ENCODE results near the gene UTP4.

UTP4 gene

DNA sequence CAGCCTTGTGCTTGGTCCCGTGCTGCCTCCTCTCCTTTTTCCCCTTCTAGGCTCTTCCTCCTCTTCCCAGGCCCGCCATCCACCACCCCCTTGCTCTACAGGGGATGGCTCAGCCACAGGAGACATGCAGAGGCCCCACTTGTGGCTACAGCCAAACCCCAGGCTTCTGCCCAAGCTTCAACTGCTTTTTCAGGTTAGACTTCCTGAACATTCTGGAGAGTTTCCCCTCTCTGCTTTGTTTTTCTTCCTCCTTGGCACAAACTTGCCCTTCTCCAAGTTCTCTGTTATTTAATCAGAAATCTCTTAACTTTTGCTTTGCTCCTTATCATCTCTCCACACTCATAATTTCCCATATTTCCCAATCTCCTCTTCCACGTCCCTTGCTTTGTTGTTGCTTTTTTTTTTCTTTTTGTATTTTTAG, 45.3 kb upstream of the UTP4 start:
- Histone ChIP-seq H2AFZ (ENCODE audit: insufficient read depth, low read length, poor library complexity) (no peak overlapping the region), H4K91ac (ENCODE audit: low read depth, low read length) (no peak overlapping the region), H3K4me3 (ENCODE audit: low read depth, low read length) (no peak overlapping the region), H2BK120ac (ENCODE audit: insufficient read depth, low read length, poor library complexity) (no peak overlapping the region), H3K27me3 (ENCODE audit: insufficient read depth, low read length) (no peaks in the 10 kb centered on the region), H4K12ac (ENCODE audit: low read depth, low read length) (no peak overlapping the region), H2BK12ac (ENCODE audit: low read length) (no peak overlapping the region), H3K9ac (ENCODE audit: low read length) (no peak overlapping the region), H3K9me3 (ENCODE audit: insufficient read depth, low read depth, low read length) (no peaks in the 10 kb centered on the region), H3K79me1 (ENCODE audit: low read length) (no peaks in the 10 kb centered on the region), H3K14ac (ENCODE audit: low read length) (no peak overlapping the region), H2BK5ac (ENCODE audit: low read depth, low read length, poor library complexity) (no peak overlapping the region), H3K4me1 (ENCODE audit: control insufficient read depth in 1 of 2, insufficient read depth in 2 of 2, low read length in 2 of 2) (peaks cover 2 to 5% of the 10 kb centered on the region in 2 experiments), H3K4ac (ENCODE audit: low read depth, low read length) (no peak overlapping the region), H3K4me2 (ENCODE audit: low read length) (no peak overlapping the region), H2AK5ac (ENCODE audit: low read length) (no peak overlapping the region), H3K36me3 (ENCODE audit: control insufficient read depth in 1 of 2, insufficient read depth in 2 of 2, low read length in 2 of 2) (no peaks in the 10 kb centered on the region), H3K18ac (ENCODE audit: low read length) (no peak overlapping the region), H3K79me2 (ENCODE audit: control insufficient read depth, insufficient read depth, low read length, poor library complexity) (no peaks in the 10 kb centered on the region), H4K8ac (ENCODE audit: low read depth, low read length) (no peak overlapping the region), H3K27ac (ENCODE audit: low read depth, low read length) (no peak overlapping the region), H3K23ac (ENCODE audit: low read length) (no peak overlapping the region)
- DNase-seq = no peak
- 100% methylated on average over 1 of the region's 3 CpGs for WGBS (ENCODE audit: extremely low coverage, insufficient coverage, insufficient read length)

DNA sequence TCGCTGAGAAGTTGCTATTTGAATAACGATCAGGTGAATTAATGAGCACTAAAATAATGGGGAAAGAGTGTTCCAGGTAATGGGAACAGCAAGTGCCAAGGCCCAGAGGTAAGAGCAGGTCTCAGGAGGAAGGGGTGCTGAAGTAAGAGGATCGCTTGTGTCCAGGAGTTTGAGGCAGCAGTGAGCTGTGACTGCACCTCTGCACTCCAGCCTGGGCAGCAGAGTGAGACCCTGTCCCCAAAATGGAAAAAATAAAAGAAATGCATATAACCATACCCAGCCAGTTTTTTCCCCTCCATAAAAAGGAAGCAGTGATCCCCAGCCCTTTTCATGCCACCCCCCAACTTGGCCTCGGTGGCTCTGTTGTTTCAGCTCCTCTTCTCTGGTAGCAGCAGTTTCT, 43.8 kb upstream of the UTP4 start:
- Histone ChIP-seq H4K8ac (ENCODE audit: low read depth, low read length) (no peak overlapping the region), H2BK5ac (ENCODE audit: low read depth, low read length, poor library complexity) (no peak overlapping the region), H3K27ac (ENCODE audit: low read depth, low read length) (no peak overlapping the region), H3K4me2 (ENCODE audit: low read length) (no peak overlapping the region), H3K27me3 (ENCODE audit: insufficient read depth, low read length) (no peaks in the 10 kb centered on the region), H3K79me1 (ENCODE audit: low read length) (no peaks in the 10 kb centered on the region), H3K18ac (ENCODE audit: low read length) (no peak overlapping the region), H3K36me3 (ENCODE audit: control insufficient read depth in 1 of 2, insufficient read depth in 2 of 2, low read length in 2 of 2) (no peaks in the 10 kb centered on the region), H3K4ac (ENCODE audit: low read depth, low read length) (no peak overlapping the region), H3K14ac (ENCODE audit: low read length) (no peak overlapping the region), H4K91ac (ENCODE audit: low read depth, low read length) (no peak overlapping the region), H3K9ac (ENCODE audit: low read length) (no peak overlapping the region), H2BK120ac (ENCODE audit: insufficient read depth, low read length, poor library complexity) (no peak overlapping the region), H3K4me3 (ENCODE audit: low read depth, low read length) (no peak overlapping the region), H3K4me1 (ENCODE audit: control insufficient read depth in 1 of 2, insufficient read depth in 2 of 2, low read length in 2 of 2) (peaks cover 2 to 5% of the 10 kb centered on the region in 2 experiments), H3K23ac (ENCODE audit: low read length) (no peak overlapping the region), H2AFZ (ENCODE audit: insufficient read depth, low read length, poor library complexity) (no peak overlapping the region), H3K9me3 (ENCODE audit: insufficient read depth, low read depth, low read length) (no peaks in the 10 kb centered on the region), H3K79me2 (ENCODE audit: control insufficient read depth, insufficient read depth, low read length, poor library complexity) (no peaks in the 10 kb centered on the region), H4K12ac (ENCODE audit: low read depth, low read length) (no peak overlapping the region), H2BK12ac (ENCODE audit: low read length) (no peak overlapping the region), H2AK5ac (ENCODE audit: low read length) (no peak overlapping the region)
- DNase-seq = no peak
- no CpG with 5 or more reads among the region's 4 CpGs for WGBS (ENCODE audit: extremely low coverage, insufficient coverage, insufficient read length)

DNA sequence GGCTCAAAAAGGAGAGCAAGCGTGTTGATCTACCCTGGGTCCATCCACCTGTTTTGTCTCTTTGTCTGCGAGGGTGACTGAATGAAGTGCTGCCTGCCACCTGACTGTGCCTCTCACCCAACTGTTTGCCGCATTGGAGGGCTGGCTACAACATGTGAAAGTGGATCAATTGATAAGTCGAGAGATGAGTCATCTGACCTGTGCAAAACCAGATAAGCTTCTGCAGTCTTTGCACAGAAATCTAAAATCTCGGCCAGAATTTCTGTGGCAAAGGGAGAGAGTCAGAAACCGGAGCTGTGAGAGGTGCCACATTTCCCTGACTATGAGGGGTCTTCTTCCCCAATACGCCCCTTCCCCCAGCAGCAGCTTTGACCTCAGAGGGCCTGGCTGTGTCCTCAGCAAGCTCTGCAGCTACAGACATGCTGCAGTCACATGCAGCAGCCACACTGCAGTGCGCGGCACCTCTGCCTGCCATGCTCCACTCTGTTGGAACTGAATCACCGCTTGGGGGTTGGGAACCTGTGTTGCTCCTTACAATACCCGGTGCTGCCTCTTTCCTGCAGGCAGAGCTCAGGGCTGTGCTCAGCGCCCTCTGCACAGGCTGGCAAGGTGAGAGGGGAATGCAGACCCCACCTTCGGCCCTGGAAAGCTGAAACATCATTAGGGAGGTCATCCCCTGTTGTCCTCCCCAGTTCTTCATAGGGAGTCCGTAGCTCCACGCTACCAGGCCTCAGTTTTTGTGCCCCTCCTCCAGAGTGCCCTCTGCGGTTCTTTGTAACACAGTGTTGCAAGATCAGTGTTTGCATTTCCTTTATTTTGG, 43.1 kb upstream of the UTP4 start:
- Histone ChIP-seq H3K18ac (ENCODE audit: low read length) (no peak overlapping the region), H2BK120ac (ENCODE audit: insufficient read depth, low read length, poor library complexity) (no peak overlapping the region), H3K23ac (ENCODE audit: low read length) (no peak overlapping the region), H2AK5ac (ENCODE audit: low read length) (no peak overlapping the region), H2BK12ac (ENCODE audit: low read length) (no peak overlapping the region), H3K79me1 (ENCODE audit: low read length) (no peaks in the 10 kb centered on the region), H3K4ac (ENCODE audit: low read depth, low read length) (no peak overlapping the region), H3K27me3 (ENCODE audit: insufficient read depth, low read length) (no peaks in the 10 kb centered on the region), H4K91ac (ENCODE audit: low read depth, low read length) (no peak overlapping the region), H3K4me3 (ENCODE audit: low read depth, low read length) (no peak overlapping the region), H4K8ac (ENCODE audit: low read depth, low read length) (no peak overlapping the region), H4K12ac (ENCODE audit: low read depth, low read length) (no peak overlapping the region), H2AFZ (ENCODE audit: insufficient read depth, low read length, poor library complexity) (no peak overlapping the region), H3K36me3 (ENCODE audit: control insufficient read depth in 1 of 2, insufficient read depth in 2 of 2, low read length in 2 of 2) (no peaks in the 10 kb centered on the region), H2BK5ac (ENCODE audit: low read depth, low read length, poor library complexity) (no peak overlapping the region), H3K9me3 (ENCODE audit: insufficient read depth, low read depth, low read length) (no peaks in the 10 kb centered on the region), H3K14ac (ENCODE audit: low read length) (no peak overlapping the region), H3K79me2 (ENCODE audit: control insufficient read depth, insufficient read depth, low read length, poor library complexity) (no peaks in the 10 kb centered on the region), H3K4me2 (ENCODE audit: low read length) (no peak overlapping the region), H3K4me1 (ENCODE audit: control insufficient read depth in 1 of 2, insufficient read depth in 2 of 2, low read length in 2 of 2) (peaks cover 2 to 5% of the 10 kb centered on the region in 2 experiments), H3K9ac (ENCODE audit: low read length) (no peak overlapping the region), H3K27ac (ENCODE audit: low read depth, low read length) (no peak overlapping the region)
- peak in 1 of 2 donors; percentile 23 for DNase-seq
- WGBS (ENCODE audit: extremely low coverage, insufficient coverage, insufficient read length) = no CpG with 5 or more reads among the region's 16 CpGs

DNA sequence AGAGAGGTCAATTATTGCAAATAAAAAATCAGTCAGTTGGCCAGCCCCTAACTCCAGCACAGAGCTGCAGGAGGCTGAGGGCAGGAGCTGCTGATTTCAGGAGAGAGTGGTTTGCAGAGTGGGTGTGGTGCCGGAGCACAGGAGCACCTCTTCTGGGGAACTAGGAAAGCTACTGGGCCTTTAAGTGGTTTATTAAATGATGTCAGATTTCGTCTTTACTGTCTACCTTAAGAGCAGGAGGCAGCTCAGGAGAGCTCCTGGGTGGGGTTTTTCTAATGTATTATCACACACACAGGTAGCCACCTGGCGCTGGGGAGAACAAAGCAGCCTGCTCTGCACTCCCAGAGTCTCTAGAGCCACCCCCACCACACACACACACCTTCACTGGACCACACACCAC, 38.5 kb upstream of the UTP4 start:
- H3K4me2 ChIP-seq (ENCODE audit: low read length) = no peak overlapping the region
- H4K12ac ChIP-seq (ENCODE audit: low read depth, low read length) = no peak overlapping the region
- H3K27me3 ChIP-seq (ENCODE audit: insufficient read depth, low read length) = no peaks in the 10 kb centered on the region
- no peak overlapping the region for H3K27ac ChIP-seq (ENCODE audit: low read depth, low read length)
- H2AK5ac ChIP-seq (ENCODE audit: low read length) = no peak overlapping the region
- H3K79me2 ChIP-seq (ENCODE audit: control insufficient read depth, insufficient read depth, low read length, poor library complexity) = no peaks in the 10 kb centered on the region
- H2BK5ac ChIP-seq (ENCODE audit: low read depth, low read length, poor library complexity) = no peak overlapping the region
- no peak overlapping the region for H3K18ac ChIP-seq (ENCODE audit: low read length)
- H2BK120ac ChIP-seq (ENCODE audit: insufficient read depth, low read length, poor library complexity) = no peak overlapping the region
- H3K4me3 ChIP-seq (ENCODE audit: low read depth, low read length) = no peak overlapping the region
- no peaks in the 10 kb centered on the region for H3K79me1 ChIP-seq (ENCODE audit: low read length)
- no peak overlapping the region for H4K8ac ChIP-seq (ENCODE audit: low read depth, low read length)
- H3K9me3 ChIP-seq (ENCODE audit: insufficient read depth, low read depth, low read length) = no peaks in the 10 kb centered on the region
- H3K36me3 ChIP-seq (ENCODE audit: control insufficient read depth in 1 of 2, insufficient read depth in 2 of 2, low read length in 2 of 2) = no peaks in the 10 kb centered on the region
- no peak overlapping the region for H3K4ac ChIP-seq (ENCODE audit: low read depth, low read length)
- no peak for DNase-seq
- no peak overlapping the region for H3K23ac ChIP-seq (ENCODE audit: low read length)
- no peak overlapping the region for H4K91ac ChIP-seq (ENCODE audit: low read depth, low read length)
- H2BK12ac ChIP-seq (ENCODE audit: low read length) = no peak overlapping the region
- WGBS (ENCODE audit: extremely low coverage, insufficient coverage, insufficient read length) = no CpG with 5 or more reads among the region's 3 CpGs
- no peak overlapping the region for H3K9ac ChIP-seq (ENCODE audit: low read length)
- H2AFZ ChIP-seq (ENCODE audit: insufficient read depth, low read length, poor library complexity) = no peak overlapping the region
- H3K14ac ChIP-seq (ENCODE audit: low read length) = no peak overlapping the region
- peaks cover 2 to 5% of the 10 kb centered on the region in 2 experiments for H3K4me1 ChIP-seq (ENCODE audit: control insufficient read depth in 1 of 2, insufficient read depth in 2 of 2, low read length in 2 of 2)
